ENCODE results near the gene NT5E. TPM values are rescaled to one million over a fixed set of nuclear protein-coding genes. Genes with fewer than 3 reads are reported as not detected.

NT5E gene
- total RNA-seq, 2 experiments from 2014 or later, result not detected

DNA sequence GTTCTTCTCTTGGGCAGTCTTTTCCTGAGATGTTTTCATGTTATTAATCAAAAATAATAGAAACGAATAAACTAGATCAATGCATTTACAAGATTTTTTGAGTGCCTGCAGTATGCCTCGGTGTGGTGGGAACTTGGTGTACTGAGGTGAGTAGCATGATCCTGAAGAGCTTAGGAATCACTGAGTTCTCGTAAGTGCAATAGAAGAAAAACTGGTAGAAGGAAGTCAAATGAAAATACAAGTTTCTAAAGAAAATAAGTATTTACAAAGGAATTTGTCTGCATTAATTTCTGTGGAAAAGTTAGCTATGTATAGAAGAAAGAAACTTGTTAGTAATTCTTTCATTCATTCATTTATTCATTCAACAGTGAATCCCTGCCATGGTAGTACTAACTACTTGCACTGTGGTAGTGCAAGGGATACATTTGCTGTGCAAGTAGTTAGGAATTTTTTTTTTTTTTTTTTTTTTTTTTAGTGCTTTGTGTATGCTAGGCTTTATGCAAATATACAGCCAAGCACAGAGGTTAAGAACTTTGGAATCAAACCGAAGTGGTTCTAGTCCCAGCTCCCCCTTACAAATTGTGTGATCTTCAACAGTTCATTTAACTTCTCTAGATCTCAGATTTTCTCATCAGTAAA lies 13.9 kb downstream of the NT5E start:
- Histone ChIP-seq H3K9me3 (ENCODE audit: low read length) (no peaks in the 10 kb centered on the region), H4K20me1 (ENCODE audit: insufficient read depth, low read length) (no peaks in the 10 kb centered on the region), H3K79me2 (ENCODE audit: insufficient read depth, low read depth, low read length) (no peaks in the 10 kb centered on the region), H3K9me2 (ENCODE audit: insufficient read depth, low read length) (no peaks in the 10 kb centered on the region), H3K27ac (ENCODE audit: low read depth, low read length, poor library complexity, severe bottlenecking) (no peak overlapping the region), H2AFZ (ENCODE audit: low read length) (no peak overlapping the region), H3K36me3 (ENCODE audit: insufficient read depth, low read length) (no peaks in the 10 kb centered on the region), H3K4me2 (ENCODE audit: low read length) (no peak overlapping the region), H3K4me1 (ENCODE audit: insufficient read depth, low read length, poor library complexity, severe bottlenecking) (peaks cover 24% of the 10 kb centered on the region), H3K4me3 (ENCODE audit: low read depth, low read length, poor library complexity, severe bottlenecking) (no peak overlapping the region)
- TF ChIP-seq, protein P1, sequence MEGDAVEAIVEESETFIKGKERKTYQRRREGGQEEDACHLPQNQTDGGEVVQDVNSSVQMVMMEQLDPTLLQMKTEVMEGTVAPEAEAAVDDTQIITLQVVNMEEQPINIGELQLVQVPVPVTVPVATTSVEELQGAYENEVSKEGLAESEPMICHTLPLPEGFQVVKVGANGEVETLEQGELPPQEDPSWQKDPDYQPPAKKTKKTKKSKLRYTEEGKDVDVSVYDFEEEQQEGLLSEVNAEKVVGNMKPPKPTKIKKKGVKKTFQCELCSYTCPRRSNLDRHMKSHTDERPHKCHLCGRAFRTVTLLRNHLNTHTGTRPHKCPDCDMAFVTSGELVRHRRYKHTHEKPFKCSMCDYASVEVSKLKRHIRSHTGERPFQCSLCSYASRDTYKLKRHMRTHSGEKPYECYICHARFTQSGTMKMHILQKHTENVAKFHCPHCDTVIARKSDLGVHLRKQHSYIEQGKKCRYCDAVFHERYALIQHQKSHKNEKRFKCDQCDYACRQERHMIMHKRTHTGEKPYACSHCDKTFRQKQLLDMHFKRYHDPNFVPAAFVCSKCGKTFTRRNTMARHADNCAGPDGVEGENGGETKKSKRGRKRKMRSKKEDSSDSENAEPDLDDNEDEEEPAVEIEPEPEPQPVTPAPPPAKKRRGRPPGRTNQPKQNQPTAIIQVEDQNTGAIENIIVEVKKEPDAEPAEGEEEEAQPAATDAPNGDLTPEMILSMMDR (conservative IDR thresholded peaks at IDR 0.05; ENCODE audit: low read length), result no peak
- no peak for TF ChIP-seq EZH2phosphoT487 (IDR thresholded peaks at IDR 0.05; ENCODE audit: borderline replicate concordance, low read depth, low read length)
- no peak for DNase-seq (ENCODE audit: low spot score)
- ChIA-PET POLR2A (interaction anchor here (0.6 to 1.9 kb wide), 5 partner anchors 12 to 364 kb away, joined by 3 to 13 read pairs (median 3); partner anchors contain the start of gene NT5E), CTCF (ENCODE audit: unreplicated experiment) (interaction anchor here (1.3 kb wide), 1 partner anchor 19 kb away, joined by 6 read pairs; no protein-coding TSS in a partner anchor)
- no TSS peak for BruUV-seq (replicated peaks)
- intact Hi-C loops (cut with micrococcal nuclease; ENCODE audit: unreplicated experiment), result no loop called here

DNA sequence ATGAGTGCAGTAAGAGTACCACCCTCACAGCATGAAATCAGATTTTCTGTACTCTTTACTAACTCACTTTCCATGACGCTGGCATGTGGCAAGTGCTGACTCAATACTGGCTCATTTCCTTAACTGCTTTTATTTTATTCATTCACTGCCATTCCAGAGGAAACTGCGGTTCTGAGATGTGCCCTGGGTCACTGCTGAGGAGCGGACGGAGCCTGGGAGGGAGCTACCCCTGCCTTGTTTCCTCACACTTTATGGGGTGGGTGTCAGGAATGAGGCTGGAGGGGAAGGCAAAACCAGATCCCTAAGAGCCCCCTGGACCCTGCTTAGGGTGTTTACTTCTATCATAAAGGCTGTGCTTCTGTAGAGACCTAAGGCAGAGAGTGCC lies 14.4 kb downstream of the NT5E start:
- Histone ChIP-seq H3K4me1 (ENCODE audit: insufficient read depth, low read length, poor library complexity, severe bottlenecking) (peaks cover 21% of the 10 kb centered on the region), H3K79me2 (ENCODE audit: insufficient read depth, low read depth, low read length) (no peaks in the 10 kb centered on the region), H4K20me1 (ENCODE audit: insufficient read depth, low read length) (no peaks in the 10 kb centered on the region), H3K9me2 (ENCODE audit: insufficient read depth, low read length) (no peaks in the 10 kb centered on the region), H3K9me3 (ENCODE audit: low read length) (no peaks in the 10 kb centered on the region), H3K36me3 (ENCODE audit: insufficient read depth, low read length) (no peaks in the 10 kb centered on the region), H3K27ac (ENCODE audit: low read depth, low read length, poor library complexity, severe bottlenecking) (no peak overlapping the region), H3K4me2 (ENCODE audit: low read length) (no peak overlapping the region), H2AFZ (ENCODE audit: low read length) (no peak overlapping the region), H3K4me3 (ENCODE audit: low read depth, low read length, poor library complexity, severe bottlenecking) (no peak overlapping the region)
- TF ChIP-seq EZH2phosphoT487 (IDR thresholded peaks at IDR 0.05; ENCODE audit: borderline replicate concordance, low read depth, low read length), result no peak
- TF ChIP-seq, protein P1 (conservative IDR thresholded peaks at IDR 0.05; ENCODE audit: low read length), result no peak
- ChIA-PET POLR2A (interaction anchor here (0.7 to 1.9 kb wide), 3 partner anchors 11 to 113 kb away, joined by 3 to 13 read pairs (median 3); partner anchors contain the start of gene NT5E), CTCF (ENCODE audit: unreplicated experiment) (no interaction called here)
- intact Hi-C loops (cut with micrococcal nuclease; ENCODE audit: unreplicated experiment), result no loop called here
- BruUV-seq (replicated peaks), result no TSS peak
- DNase-seq (ENCODE audit: low spot score), result no peak

DNA sequence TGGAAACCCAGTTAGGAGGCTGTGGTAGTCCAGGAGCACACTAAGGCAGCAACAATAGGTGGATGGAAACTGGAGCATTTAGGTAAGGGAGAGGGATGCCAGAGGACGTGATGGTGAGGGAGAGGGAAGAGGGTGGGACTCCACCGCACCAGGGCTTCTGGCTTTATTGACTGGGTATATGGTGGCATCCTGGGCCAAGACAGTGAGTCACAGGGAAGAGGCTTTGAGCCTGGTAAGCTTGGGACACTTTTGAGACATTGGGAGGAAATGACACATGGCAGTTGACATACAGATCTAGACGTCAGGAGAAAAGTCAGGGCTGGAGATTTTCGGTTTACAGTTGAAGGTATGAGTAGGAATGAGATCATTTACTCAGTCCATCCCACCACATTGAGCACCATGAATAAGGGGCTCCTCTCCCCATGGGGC lies 14.9 kb downstream of the NT5E start:
- Histone ChIP-seq H3K9me2 (ENCODE audit: insufficient read depth, low read length) (no peaks in the 10 kb centered on the region), H3K4me1 (ENCODE audit: insufficient read depth, low read length, poor library complexity, severe bottlenecking) (peaks cover 21% of the 10 kb centered on the region), H3K4me3 (ENCODE audit: low read depth, low read length, poor library complexity, severe bottlenecking) (no peak overlapping the region), H3K36me3 (ENCODE audit: insufficient read depth, low read length) (no peaks in the 10 kb centered on the region), H3K27ac (ENCODE audit: low read depth, low read length, poor library complexity, severe bottlenecking) (no peak overlapping the region), H3K9me3 (ENCODE audit: low read length) (no peaks in the 10 kb centered on the region), H3K79me2 (ENCODE audit: insufficient read depth, low read depth, low read length) (no peaks in the 10 kb centered on the region), H3K4me2 (ENCODE audit: low read length) (no peak overlapping the region), H2AFZ (ENCODE audit: low read length) (no peak overlapping the region), H4K20me1 (ENCODE audit: insufficient read depth, low read length) (no peaks in the 10 kb centered on the region)
- CTCF ChIA-PET (ENCODE audit: unreplicated experiment), result no interaction called here
- no peak for DNase-seq (ENCODE audit: low spot score)
- no TSS peak for BruUV-seq (replicated peaks)
- TF ChIP-seq, protein P1 (conservative IDR thresholded peaks at IDR 0.05; ENCODE audit: low read length), result no peak
- TF ChIP-seq EZH2phosphoT487 (IDR thresholded peaks at IDR 0.05; ENCODE audit: borderline replicate concordance, low read depth, low read length), result no peak
- intact Hi-C loops (cut with micrococcal nuclease; ENCODE audit: unreplicated experiment), result no loop called here
- POLR2A ChIA-PET, result interaction anchor here (0.7 to 1.9 kb wide), 3 partner anchors 11 to 112 kb away, joined by 3 to 13 read pairs (median 3); partner anchors contain the start of gene NT5E
